GM12878 (cell line): ENCODE data around the gene AP4S1.
A peak's percentile ranks its signal among the peaks of the same experiment; 100 is the strongest.

Source experiments
- ATF7 ChIP-seq: fragments of 450-650 bp; IDR thresholded peaks from 2 replicates; pipeline ENCODE4 v1.6.1; 2016; ENCODE audit warnings: low read depth, mild to moderate bottlenecking
- CTCF ChIP-seq, 3 experiments: IDR thresholded peaks in 2 of 3; conservative IDR thresholded peaks in 1 of 3; 2 replicates each; pipeline ENCODE4 v1.5.1; 2011; ENCODE audit warnings: low read depth in 3 of 3, low read length in 3 of 3, mild to moderate bottlenecking in 3 of 3, control low read depth in 2 of 3, moderate library complexity in 2 of 3, inconsistent platforms in 1 of 3, mixed read lengths in 1 of 3; ENCODE audit not compliant: control insufficient read depth in 2 of 3, insufficient read depth in 1 of 3; ENCODE audit errors: extremely low read depth in 1 of 3
- RAD21 ChIP-seq: IDR thresholded peaks from 2 replicates; pipeline ENCODE4 v1.6.1; 2011; ENCODE audit warnings: mild to moderate bottlenecking, low read depth, low read length, moderate library complexity; ENCODE audit not compliant: insufficient read depth

- TF ChIP-seq CTCF (IDR thresholded peaks at IDR 0.05 in 2 of 3, conservative IDR thresholded peaks at IDR 0.05 in 1 of 3; ENCODE audit: control insufficient read depth in 2 of 3, extremely low read depth in 1 of 3, insufficient read depth in 1 of 3, low read depth in 3 of 3, low read length in 3 of 3) (no peak), RAD21 (no peak), ATF7 (peak; percentile 89)
These were observed 102.2 kb downstream of the AP4S1 start for GRCh38 chr14:31127690-31128089.
